Posterior vena cava (tissue), 2 donors: ENCODE measurements around the gene XRCC1. TPM values are rescaled to one million over a fixed set of nuclear protein-coding genes. Genes with fewer than 3 reads are reported as not detected.

ENCODE experiments used
- DNase-seq: peaks from one replicate; pipeline ENCODE4 v3.0.0-alpha.2; 2020; ENCODE audit warnings: low spot score
- intact Hi-C, 2 donors: fragments of 100-400 bp; cut with DNase I; formaldehyde crosslinking; loops; one replicate each; pipeline versions ENCODE4 v1.14.1 to v1.14.2; 2022 to 2023
- total RNA-seq, 2 donors: library from RNA; stranded (reverse); fragmentation: NEBNext Ultra II Directional; extraction: Animal tissue kit (Norgen Biotek cat#: 25700); gene quantifications; one replicate each; pipeline ENCODE4 v1.2.1, GENCODE V29; 2021
- donor health status: DM: yes; HTN: yes; CAD: no.
- donor health status: DM: yes; HTN: yes; CAD: no.

The XRCC1 gene
- total RNA-seq, 2 donors from 2014 or later: 13.7 to 14.2 TPM

- intact Hi-C loops: loop anchor here in 1 of 2 donors (10.0 kb wide), 1 partner anchor 50 kb away; no protein-coding TSS in a partner anchor
- DNase-seq: no peak
Observed at GRCh38 chr19:43505186-43505456, 70.2 kb downstream of the XRCC1 start.

GRCh38 chr19:43504426-43505185 lies 70.7 kb downstream of the XRCC1 start, which contains the start of gene PHLDB3:
Gene PHLDB3 (minus strand): TSS chr19:43504746. CDS start chr19:43504118, 628 bp downstream.
- intact Hi-C loops: loop anchor here in 1 of 2 donors (10.0 kb wide), 1 partner anchor 50 kb away; no protein-coding TSS in a partner anchor
- DNase-seq: peak; percentile 86

- intact Hi-C loops: loop anchor here in 1 of 2 donors (10.0 kb wide), 1 partner anchor 49 kb away; no protein-coding TSS in a partner anchor
- DNase-seq: peak; percentile 99
Observed at GRCh38 chr19:43503501-43504425, 71.6 kb downstream of the XRCC1 start.

GRCh38 chr19:43502419-43502976 lies 72.8 kb downstream of the XRCC1 start:
- no peak for DNase-seq
- intact Hi-C loops: loop anchor here in 1 of 2 donors (10.0 kb wide), 1 partner anchor 48 kb away; no protein-coding TSS in a partner anchor

GRCh38 chr19:43501661-43502418 lies 73.5 kb downstream of the XRCC1 start:
- no peak for DNase-seq
- intact Hi-C loops: loop anchor here in 1 of 2 donors (10.0 kb wide), 1 partner anchor 47 kb away; no protein-coding TSS in a partner anchor

GRCh38 chr19:43499042-43499441 lies 76.3 kb downstream of the XRCC1 start:
- intact Hi-C loops: no loop called here
- no peak for DNase-seq

- intact Hi-C loops: no loop called here
- no peak for DNase-seq
Observed at GRCh38 chr19:43498233-43498842, 77.0 kb downstream of the XRCC1 start.

GRCh38 chr19:43496960-43497359 lies 78.4 kb downstream of the XRCC1 start:
- no peak for DNase-seq
- intact Hi-C loops: no loop called here

GRCh38 chr19:43495082-43495481 lies 80.2 kb downstream of the XRCC1 start:
- no peak for DNase-seq
- intact Hi-C loops: no loop called here

Other genes starting within 250 kb of the XRCC1 start
- gene CD177, start 221.8 kb downstream of the XRCC1 start, total RNA-seq: 1 to 10 TPM; 2.8 to 8.4 TPM
- gene TEX101, start 160.6 kb downstream of the XRCC1 start, total RNA-seq: not detected
- gene LYPD3, start 109.9 kb downstream of the XRCC1 start, total RNA-seq: under 1 TPM; 0.52 to 0.60 TPM
- 1 to 10 TPM; 7.1 to 8.7 TPM for gene PHLDB3, start 70.8 kb downstream of the XRCC1 start, total RNA-seq
- 10 to 100 TPM; 19.8 to 27.9 TPM for gene ETHE1, start 48.3 kb downstream of the XRCC1 start, total RNA-seq
- 1 to 10 TPM; 2.1 to 3.4 TPM for gene ZNF575, start 42.3 kb downstream of the XRCC1 start, total RNA-seq
- gene PINLYP, start 274 bp upstream of the XRCC1 start, total RNA-seq: 10 to 100 TPM in 1 of 2 donors, 1 to 10 TPM in 1; 9.1 to 12.8 TPM
- gene IRGQ, start 20.6 kb upstream of the XRCC1 start, total RNA-seq: 10 to 100 TPM; 19.2 to 21.0 TPM
- gene ZNF576, start 21.1 kb upstream of the XRCC1 start, total RNA-seq: 10 to 100 TPM in 1 of 2 donors, 1 to 10 TPM in 1; 8.9 to 13.2 TPM
- gene SRRM5, start 36.6 kb upstream of the XRCC1 start, total RNA-seq: under 1 TPM; 0.23 to 0.38 TPM
- 10 to 100 TPM; 22.9 to 29.2 TPM for gene ZNF428, start 44.1 kb upstream of the XRCC1 start, total RNA-seq
- 1 to 10 TPM; 3.3 to 4.0 TPM for gene CADM4, start 64.3 kb upstream of the XRCC1 start, total RNA-seq
- 10 to 100 TPM; 35.2 to 45.4 TPM for gene PLAUR, start 94.6 kb upstream of the XRCC1 start, total RNA-seq
- not detected for gene IRGC, start 140.5 kb upstream of the XRCC1 start, total RNA-seq
- gene SMG9, start 179.4 kb upstream of the XRCC1 start, total RNA-seq: 10 to 100 TPM; 35.3 to 40.4 TPM
- 1 to 10 TPM; 4.0 to 5.8 TPM for gene KCNN4, start 205.4 kb upstream of the XRCC1 start, total RNA-seq
- 1 to 10 TPM; 2.5 to 4.0 TPM for gene LYPD5, start 226.9 kb upstream of the XRCC1 start, total RNA-seq